AG04450 (cell line): Measurements from ENCODE around the gene RNU6-7. TPM values are rescaled to one million over a fixed set of nuclear protein-coding genes. Genes with fewer than 3 reads are reported as not detected.
A peak's percentile ranks its signal among the peaks of the same experiment; 100 is the strongest.

Source experiments
- CTCF ChIA-PET: fragments of 300-600, 350-600 bp; formaldehyde crosslinking; extraction: SDS; loops from one replicate; lab custom pipeline; 2022; ENCODE audit warnings: antibody characterized with exemption, inconsistent platforms; lab: Charles Lee
- POLR2A ChIA-PET: fragments of 350-600 bp; formaldehyde crosslinking; extraction: SDS; loops from one replicate; lab custom pipeline; 2021; ENCODE audit warnings: antibody characterized with exemption, inconsistent platforms; lab: Yijun Ruan, JAX
- DNase-seq: peaks from one replicate; pipeline ENCODE4 v3.0.0-alpha.2; 2011; ENCODE audit warnings: low read depth, low spot score
- H3K27ac ChIP-seq: one replicate; pipeline ENCODE4 v1.5.1; 2012; ENCODE audit warnings: low read depth, low read length, control low read depth
- H3K27me3 ChIP-seq: one replicate; pipeline ENCODE4 v1.6.0; 2012; ENCODE audit warnings: low read length; ENCODE audit not compliant: control insufficient read depth, insufficient read depth
- H3K4me3 ChIP-seq: 2 replicates; pipeline ENCODE4 v1.5.1; 2011; ENCODE audit warnings: mild to moderate bottlenecking, low read depth, low read length, control low read depth
- H3K9me3 ChIP-seq: 2 replicates; pipeline ENCODE4 v1.5.1; 2012; ENCODE audit warnings: low read length; ENCODE audit not compliant: control insufficient read depth, insufficient read depth
- polyA plus RNA-seq: library from polyadenylated mRNA; depleted of rRNA; stranded (reverse); fragments of >200 nt; gene quantifications from 2 replicates; pipeline ENCODE4 v1.2.3, GENCODE V29; 2011
- TF ChIP-seq, protein P1 (sequence below): IDR thresholded peaks from 2 replicates; pipeline ENCODE4 v1.5.1; 2011; ENCODE audit warnings: low read depth, low read length, control low read depth, inconsistent platforms

RNU6-7 gene
- polyA plus RNA-seq, 1 experiment = not detected

- TF ChIP-seq, protein P1, sequence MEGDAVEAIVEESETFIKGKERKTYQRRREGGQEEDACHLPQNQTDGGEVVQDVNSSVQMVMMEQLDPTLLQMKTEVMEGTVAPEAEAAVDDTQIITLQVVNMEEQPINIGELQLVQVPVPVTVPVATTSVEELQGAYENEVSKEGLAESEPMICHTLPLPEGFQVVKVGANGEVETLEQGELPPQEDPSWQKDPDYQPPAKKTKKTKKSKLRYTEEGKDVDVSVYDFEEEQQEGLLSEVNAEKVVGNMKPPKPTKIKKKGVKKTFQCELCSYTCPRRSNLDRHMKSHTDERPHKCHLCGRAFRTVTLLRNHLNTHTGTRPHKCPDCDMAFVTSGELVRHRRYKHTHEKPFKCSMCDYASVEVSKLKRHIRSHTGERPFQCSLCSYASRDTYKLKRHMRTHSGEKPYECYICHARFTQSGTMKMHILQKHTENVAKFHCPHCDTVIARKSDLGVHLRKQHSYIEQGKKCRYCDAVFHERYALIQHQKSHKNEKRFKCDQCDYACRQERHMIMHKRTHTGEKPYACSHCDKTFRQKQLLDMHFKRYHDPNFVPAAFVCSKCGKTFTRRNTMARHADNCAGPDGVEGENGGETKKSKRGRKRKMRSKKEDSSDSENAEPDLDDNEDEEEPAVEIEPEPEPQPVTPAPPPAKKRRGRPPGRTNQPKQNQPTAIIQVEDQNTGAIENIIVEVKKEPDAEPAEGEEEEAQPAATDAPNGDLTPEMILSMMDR = no peak
- POLR2A ChIA-PET = no interaction called here
These were observed 1.3 kb upstream of the RNU6-7 start for GRCh38 chr14:32200368-32201192.

DNA sequence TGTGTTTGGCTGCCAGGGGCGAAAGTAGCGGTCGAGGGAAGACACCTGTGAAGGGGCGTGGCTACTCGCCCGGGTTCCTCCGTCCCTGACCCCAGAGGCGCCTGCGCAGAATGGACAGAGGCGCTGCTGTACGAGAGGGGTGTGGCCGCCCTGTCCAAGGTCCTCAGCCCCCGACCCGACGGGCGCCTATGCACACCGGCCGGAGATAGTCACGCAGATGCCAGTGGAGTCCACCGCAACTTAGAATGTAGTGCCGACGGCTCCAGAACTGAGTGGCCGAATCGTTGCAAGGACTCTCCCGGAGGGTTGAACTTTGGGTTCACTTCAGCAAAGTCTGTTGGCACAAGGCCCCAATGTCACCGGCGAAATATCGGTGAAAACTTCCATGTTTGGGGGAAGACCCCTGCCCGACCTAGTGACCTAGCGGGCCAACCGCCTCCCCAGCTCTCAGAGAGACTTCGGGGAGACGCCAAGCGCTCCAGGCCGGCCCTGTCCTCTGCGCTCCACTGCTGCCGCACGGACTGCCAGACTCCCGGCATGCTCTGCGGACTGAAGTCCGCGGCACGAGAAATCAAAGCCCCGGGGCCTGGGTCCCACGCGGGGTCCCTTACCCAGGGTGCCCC lies 541 bp upstream of the RNU6-7 start:
- ChIA-PET CTCF (no interaction called here), POLR2A (no interaction called here)
- Histone ChIP-seq H3K27ac (no peak overlapping the region), H3K27me3 (no peaks in the 10 kb centered on the region), H3K9me3 (no peaks in the 10 kb centered on the region), H3K4me3 (peak overlapping the region; percentile 66)
- DNase-seq = no peak
- TF ChIP-seq, protein P1 = no peak

More at GRCh38 chr14:32200368-32201192, 1.3 kb upstream of the RNU6-7 start:
- no peak for DNase-seq
- CTCF ChIA-PET = no interaction called here
- Histone ChIP-seq H3K27me3 (no peaks in the 10 kb centered on the region), H3K4me3 (peak overlapping the region; percentile 66), H3K9me3 (no peaks in the 10 kb centered on the region), H3K27ac (no peak overlapping the region)

DNA sequence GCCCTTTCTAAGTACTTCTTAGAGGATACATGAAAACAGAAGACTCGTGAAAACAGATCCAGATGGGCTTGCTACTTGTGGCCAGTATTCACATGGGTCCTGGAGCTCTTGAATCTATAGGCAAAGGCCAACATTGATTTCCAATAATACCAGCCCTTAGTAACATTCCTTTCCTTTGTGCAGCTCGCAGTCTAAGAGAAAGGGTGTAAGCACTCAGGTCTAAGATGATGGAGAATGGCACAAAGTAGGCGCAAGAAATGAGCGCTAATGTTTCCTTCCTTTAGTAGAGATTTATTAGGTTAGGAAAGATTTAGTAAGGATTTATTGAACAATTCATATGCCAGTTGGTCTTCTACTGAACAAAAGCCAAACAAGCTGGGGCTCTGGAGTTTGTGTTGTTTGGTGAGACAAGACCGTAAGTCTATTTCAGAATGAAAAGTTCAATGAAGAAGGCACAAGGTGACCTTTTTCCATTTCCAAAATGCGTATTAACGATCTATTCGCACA lies 699 bp downstream of the RNU6-7 start:
- TF ChIP-seq, protein P1 = no peak
- ChIA-PET CTCF (interaction anchor here (1.5 kb wide), 1 partner anchor 129 kb away, joined by 7 read pairs; no protein-coding TSS in a partner anchor), POLR2A (no interaction called here)
- DNase-seq = no peak
- Histone ChIP-seq H3K4me3 (peak overlapping the region; percentile 70), H3K9me3 (no peaks in the 10 kb centered on the region), H3K27me3 (peaks cover 2% of the 10 kb centered on the region), H3K27ac (no peak overlapping the region)

DNA sequence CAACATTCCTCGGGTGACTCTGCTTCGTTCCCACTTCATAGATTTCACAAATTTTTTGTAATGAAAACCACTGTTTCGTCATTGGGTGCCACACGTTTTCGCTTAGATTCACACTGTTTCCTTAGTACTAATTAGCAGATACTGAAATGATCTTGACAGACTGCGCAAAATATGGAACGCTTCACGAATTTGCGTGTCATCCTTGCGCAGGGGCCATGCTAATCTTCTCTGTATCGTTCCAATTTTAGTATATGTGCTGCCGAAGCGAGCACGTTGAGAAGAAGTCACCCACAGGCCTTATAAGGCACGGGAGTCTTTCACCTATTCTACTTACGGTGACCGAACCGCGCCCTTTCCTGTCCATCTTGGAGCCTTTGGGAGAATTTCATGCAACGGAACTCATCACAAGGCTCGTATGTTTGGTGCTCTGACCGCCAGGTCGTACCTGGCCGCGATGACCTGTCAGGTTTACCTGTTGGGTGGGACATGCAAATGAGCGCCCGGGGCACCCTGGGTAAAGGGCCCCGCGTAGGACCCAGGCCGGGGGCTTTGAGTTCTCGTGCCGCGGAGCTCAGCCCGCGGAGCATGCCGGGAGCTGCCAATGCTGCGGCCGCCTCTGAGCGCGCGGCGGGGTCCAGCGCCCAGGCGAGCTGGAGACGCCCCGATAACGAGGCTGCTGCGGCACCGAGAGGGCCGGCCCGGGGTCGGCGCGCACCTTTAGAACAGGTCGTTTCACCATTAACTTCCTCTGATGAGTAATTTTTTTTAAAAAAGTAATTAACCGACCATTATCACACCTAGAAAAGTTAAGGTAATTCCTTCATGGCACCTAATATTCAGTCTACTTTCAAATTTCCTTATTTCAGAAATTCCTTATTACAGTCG lies 1.4 kb downstream of the RNU6-7 start, which contains the start of gene RNU6-8:
Gene RNU6-8, minus strand, starts transcription at position 272 of the 885 bp plus-strand sequence.
- no peaks in the 10 kb centered on the region for H3K9me3 ChIP-seq
- ChIA-PET CTCF (interaction anchor here (1.5 kb wide), 1 partner anchor 130 kb away, joined by 7 read pairs; no protein-coding TSS in a partner anchor), POLR2A (interaction anchor here (1.0 kb wide), 1 partner anchor 127 kb away, joined by 6 read pairs; the partner anchor contains the start of gene ARHGAP5)
- peaks cover 2% of the 10 kb centered on the region for H3K27me3 ChIP-seq
- TF ChIP-seq, protein P1 = no peak
- peak within 1 kb of the TSS; percentile 70 for H3K4me3 ChIP-seq
- DNase-seq = peak; percentile 46
- H3K27ac ChIP-seq = peak within 1 kb of the TSS; percentile 39
